HG03432 (cell line): ENCODE measurements around the gene NEDD4L.

ENCODE experiments used
- ATAC-seq: cut with Tn5 transposase; IDR thresholded peaks from one replicate; pipeline ENCODE4 v1.9.1; 2021; ENCODE audit warnings: mild to moderate bottlenecking, moderate library complexity; ENCODE audit not compliant: unreplicated experiment

NEDD4L gene

GRCh38 chr18:58205443-58206160 lies 161.6 kb downstream of the NEDD4L start:
- no peak for ATAC-seq

GRCh38 chr18:58207520-58208152 lies 163.6 kb downstream of the NEDD4L start:
- ATAC-seq: no peak

- ATAC-seq: no peak
Measured at GRCh38 chr18:58208207-58208932, 164.3 kb downstream of the NEDD4L start.

- no peak for ATAC-seq
Measured at GRCh38 chr18:58209326-58209725, 165.3 kb downstream of the NEDD4L start.

GRCh38 chr18:58211510-58211909 lies 167.5 kb downstream of the NEDD4L start:
- no peak for ATAC-seq

- ATAC-seq: no peak
Measured at GRCh38 chr18:58212274-58212673, 168.2 kb downstream of the NEDD4L start.

- ATAC-seq: no peak
Measured at GRCh38 chr18:58213440-58213839, 169.4 kb downstream of the NEDD4L start.

GRCh38 chr18:58215011-58215410 lies 171.0 kb downstream of the NEDD4L start:
- no peak for ATAC-seq

- peak; percentile 59 for ATAC-seq
Measured at GRCh38 chr18:58216071-58216481, 172.1 kb downstream of the NEDD4L start.

- no peak for ATAC-seq
Measured at GRCh38 chr18:58217052-58217451, 173.0 kb downstream of the NEDD4L start.

GRCh38 chr18:58218117-58218516 lies 174.1 kb downstream of the NEDD4L start:
- no peak for ATAC-seq

GRCh38 chr18:58221060-58221725 lies 177.2 kb downstream of the NEDD4L start:
- no peak for ATAC-seq

GRCh38 chr18:58222432-58223125 lies 178.6 kb downstream of the NEDD4L start:
- no peak for ATAC-seq

- ATAC-seq: no peak
Measured at GRCh38 chr18:58223717-58224424, 179.8 kb downstream of the NEDD4L start.

- no peak for ATAC-seq
Measured at GRCh38 chr18:58224425-58224750, 180.4 kb downstream of the NEDD4L start.

- ATAC-seq: peak; percentile 92
Measured at GRCh38 chr18:58225101-58225500, 181.1 kb downstream of the NEDD4L start.

GRCh38 chr18:58226429-58226828 lies 182.4 kb downstream of the NEDD4L start:
- no peak for ATAC-seq

- ATAC-seq: no peak
Measured at GRCh38 chr18:58227361-58227930, 183.4 kb downstream of the NEDD4L start.

GRCh38 chr18:58228176-58228575 lies 184.2 kb downstream of the NEDD4L start:
- no peak for ATAC-seq

- no peak for ATAC-seq
Measured at GRCh38 chr18:58228762-58229161, 184.7 kb downstream of the NEDD4L start.
